Stimulated activated CD8-positive, alpha-beta memory T cell treated with anti-CD3 and anti-CD28 coated beads, Interleukin-7, amount 100 ng/mL, for 24 hours (primary cell): ENCODE measurements around the gene PPP1R9A.

Experiments
- DNase-seq: peaks from one replicate; pipeline ENCODE4 v3.0.0-alpha.2; 2020; ENCODE audit warnings: low read depth

Gene PPP1R9A

GRCh38 chr7:95205665-95206225 is 298.4 kb downstream of the PPP1R9A start:
- no peak for DNase-seq

GRCh38 chr7:95209276-95209675 is 301.9 kb downstream of the PPP1R9A start:
- no peak for DNase-seq

DNA sequence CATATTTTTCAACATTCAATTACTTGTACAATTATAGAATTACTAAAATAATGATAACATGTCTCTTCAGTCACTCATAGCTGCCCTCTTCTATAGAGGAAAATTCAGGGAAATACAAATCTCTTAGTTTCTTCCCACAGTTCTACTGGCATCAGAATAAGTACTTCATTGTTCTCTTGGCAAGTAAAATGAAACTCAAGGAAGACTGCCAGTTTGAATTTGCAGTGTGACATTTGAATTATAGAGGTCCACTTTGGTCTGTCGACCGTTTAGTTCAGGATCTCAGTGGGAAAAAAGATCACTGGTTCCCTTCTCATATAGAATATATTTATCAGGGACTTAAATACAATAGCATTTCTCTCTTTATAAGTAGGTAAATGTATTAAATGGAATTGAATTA is 302.4 kb downstream of the PPP1R9A start:
- DNase-seq, result no peak

DNA sequence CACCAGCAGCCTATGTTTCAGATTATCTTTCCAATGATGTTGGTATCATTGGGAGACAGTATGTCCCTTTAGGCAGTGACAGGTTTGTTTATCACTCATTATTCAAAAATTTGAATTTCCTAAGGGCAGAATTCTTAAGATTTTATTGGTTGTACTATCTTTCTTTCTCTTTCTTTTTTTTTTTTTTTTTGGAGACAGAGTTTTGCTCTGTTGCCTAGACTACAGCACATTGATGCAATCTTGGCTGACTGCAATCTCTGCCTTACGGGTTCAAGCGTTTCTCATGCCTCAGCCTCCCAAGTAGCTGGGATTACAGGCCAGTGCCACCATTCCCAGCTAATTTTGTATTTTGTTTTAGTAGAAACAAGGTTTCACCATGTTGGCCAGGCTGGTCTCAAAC is 305.8 kb downstream of the PPP1R9A start:
- DNase-seq, result no peak

- no peak for DNase-seq
These were observed 306.6 kb downstream of the PPP1R9A start for GRCh38 chr7:95213809-95214492.

DNA sequence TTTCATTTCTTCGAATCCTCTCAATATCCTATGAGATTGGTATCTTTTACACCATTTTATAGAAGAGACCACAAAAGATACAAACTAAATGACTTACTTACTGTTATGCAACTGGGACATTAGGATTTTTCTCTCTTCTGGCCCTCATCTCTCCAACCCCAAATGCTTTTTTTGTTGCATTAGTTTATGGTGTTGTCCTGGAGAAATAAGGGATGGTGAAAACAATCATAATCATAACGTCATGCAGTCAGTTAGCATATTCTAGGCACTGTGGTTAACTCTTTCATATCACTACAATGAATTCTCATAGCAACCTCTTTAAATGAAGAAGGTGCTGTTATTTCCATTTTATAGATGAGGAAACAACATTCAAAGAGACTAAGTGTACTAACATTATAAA is 312.3 kb downstream of the PPP1R9A start:
- DNase-seq, result no peak

DNA sequence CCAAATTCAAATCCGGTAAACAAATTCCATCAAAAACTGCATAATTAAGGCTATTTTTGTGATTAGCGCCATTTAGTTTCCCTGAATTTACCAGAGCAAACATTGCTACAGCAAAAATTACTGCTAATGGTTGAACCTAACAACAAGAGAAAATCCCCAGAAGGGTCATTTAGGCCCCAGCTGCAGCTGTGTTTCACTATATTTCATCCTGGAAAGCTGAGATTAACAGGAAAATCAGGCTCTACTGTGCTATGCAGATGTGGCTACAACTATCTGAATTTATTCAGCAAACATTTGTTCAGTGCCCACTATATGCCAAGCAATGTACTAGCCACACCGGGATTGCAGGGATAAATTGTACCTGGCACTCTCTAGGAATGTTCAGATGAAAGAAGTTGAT is 312.9 kb downstream of the PPP1R9A start:
- DNase-seq, result no peak

DNA sequence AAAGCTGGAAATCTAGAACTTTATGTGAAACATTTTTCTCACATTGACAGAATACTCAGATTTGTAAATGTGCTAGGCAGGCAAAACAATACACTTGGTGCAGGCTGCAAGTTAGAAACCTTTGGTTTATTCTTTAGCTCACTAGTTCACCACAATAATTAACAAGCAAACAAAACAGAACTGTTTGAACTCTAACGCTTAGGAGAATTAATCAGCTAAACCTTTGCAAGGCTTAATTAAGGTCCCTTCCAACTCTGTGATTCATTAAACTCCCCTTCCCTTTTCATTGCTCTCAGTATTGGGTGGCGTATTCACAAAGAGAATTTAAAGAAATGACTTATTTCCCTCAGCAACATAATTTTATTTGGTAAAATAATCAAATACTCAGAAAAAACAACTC is 317.9 kb downstream of the PPP1R9A start:
- no peak for DNase-seq

DNA sequence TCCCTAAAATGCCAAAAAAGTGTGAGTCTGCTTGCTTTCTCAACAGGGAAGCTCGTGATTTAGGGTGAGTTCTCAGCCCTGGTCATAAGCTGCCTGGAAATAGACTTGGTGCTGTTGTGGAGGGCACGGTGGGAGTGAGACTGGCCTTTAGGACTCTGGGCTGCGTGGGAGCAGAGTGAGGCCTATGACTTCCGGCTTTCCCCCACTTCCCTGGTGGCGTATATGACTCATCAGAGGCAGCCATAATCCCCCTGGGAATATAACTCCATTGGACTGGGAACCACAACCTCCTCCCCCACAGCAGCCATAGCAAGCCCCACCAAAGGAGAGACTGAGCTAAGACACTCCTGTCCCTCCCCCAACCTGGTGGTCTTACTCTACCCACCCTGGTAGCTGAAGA is 321.9 kb downstream of the PPP1R9A start:
- no peak for DNase-seq

DNA sequence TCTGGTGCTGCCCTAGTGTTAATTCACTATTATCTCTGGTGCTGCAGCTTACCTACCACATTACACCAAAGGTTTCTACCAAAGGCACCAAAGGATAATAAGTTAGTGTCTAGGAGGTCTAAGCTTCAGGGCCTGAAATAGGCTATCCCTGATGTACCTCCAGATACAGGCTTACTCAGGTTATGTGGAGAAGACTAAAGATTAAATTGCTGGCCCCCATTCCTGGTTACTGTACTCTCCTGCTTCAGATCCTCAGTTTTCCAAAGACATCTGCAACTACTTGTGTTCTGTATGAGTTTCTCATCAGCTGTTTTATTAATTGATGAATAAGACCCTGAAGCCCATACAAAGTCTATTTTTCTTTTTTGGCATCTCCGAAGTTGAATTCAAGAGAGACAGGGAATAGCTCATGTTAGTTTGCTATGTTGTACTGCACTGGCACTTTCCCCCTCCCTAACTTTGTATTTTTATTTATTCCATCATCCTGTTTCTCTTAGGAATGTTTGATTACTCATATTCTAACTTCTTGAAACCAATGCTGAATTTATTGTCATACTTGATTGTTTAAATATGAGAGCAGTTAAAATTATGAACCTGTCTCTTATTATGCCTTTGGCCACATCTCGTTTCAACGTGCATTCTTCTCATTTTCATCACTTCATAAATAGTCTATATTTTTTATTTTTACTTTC is 331.0 kb downstream of the PPP1R9A start:
- no peak for DNase-seq

- DNase-seq, result no peak
These were observed 333.5 kb downstream of the PPP1R9A start for GRCh38 chr7:95240921-95241320.

GRCh38 chr7:95242266-95242665 is 334.9 kb downstream of the PPP1R9A start:
- no peak for DNase-seq

- DNase-seq, result no peak
These were observed 337.2 kb downstream of the PPP1R9A start for GRCh38 chr7:95244616-95245015.

DNA sequence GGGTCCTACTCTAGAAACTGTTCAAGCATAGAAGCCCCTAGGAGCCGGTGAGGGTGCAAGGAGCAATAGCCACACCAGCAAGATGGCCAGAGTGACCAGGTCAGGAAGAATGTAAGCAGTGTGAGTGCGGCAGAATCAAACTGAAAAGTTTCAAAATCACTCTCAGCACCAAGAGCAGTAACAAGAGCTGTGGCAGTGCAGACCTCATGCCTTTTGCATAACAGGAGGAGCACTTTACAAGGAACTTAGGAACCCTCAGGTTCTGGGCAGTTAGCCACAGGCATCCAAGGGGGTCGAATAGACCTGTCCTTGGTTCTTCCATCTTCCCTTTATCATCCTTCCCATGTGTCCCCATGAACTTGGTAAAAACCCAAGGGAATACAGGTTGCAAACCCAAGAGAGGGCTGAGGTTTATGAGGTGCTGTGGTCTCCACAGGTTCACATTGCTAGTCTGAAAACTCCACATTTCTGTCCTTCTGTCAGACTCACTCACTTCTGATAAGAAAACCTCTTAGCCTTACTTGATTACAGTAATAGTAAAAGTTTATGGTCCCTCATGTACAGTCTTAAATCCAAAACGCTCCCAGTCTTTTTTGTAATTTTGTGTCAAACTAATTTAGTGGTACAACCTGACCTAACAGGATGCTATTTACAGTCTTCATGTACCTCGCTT is 338.6 kb downstream of the PPP1R9A start:
- no peak for DNase-seq

- DNase-seq, result no peak
These were observed 339.5 kb downstream of the PPP1R9A start for GRCh38 chr7:95246831-95247370.

DNA sequence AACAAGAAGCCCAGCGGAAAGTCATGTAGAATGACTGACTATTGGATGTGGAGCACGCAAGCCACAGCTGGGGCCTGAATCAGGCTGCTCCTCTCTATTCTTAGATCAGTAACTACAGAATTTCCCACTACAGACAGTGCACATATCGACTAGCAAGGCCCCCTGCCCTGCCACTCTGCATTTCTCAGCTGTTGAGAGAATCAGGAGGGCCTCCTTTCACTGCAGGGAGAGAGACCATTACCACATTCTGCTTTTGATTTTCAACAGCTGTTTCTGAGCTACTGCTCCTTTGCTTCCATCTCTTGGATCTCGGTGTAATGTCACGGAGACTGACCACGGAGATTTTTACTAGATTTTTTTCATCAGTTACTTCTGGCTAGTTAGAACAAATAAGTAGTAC is 343.2 kb downstream of the PPP1R9A start:
- DNase-seq, result no peak

- DNase-seq, result no peak
These were observed 344.6 kb downstream of the PPP1R9A start for GRCh38 chr7:95251966-95252365.

GRCh38 chr7:95253986-95254385 is 346.6 kb downstream of the PPP1R9A start:
- DNase-seq, result no peak

DNA sequence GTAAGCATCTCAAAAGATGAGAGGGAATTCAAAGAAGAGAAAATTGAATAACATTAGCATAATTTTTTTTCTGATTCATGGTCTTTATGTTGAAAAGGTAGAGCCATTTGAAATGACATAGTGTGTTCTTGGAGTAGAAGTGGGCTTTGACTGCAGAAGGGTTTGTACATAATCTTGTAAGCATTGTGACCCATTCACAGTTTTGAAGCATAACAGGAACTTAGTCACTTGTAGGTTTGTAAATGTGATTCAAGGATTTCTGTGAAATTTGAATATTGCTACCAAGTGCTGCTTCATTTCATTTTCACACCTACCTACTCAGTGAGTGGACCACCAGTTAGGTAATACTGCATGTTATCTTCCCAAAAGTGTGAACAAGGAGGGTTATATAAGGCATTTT is 348.3 kb downstream of the PPP1R9A start:
- no peak for DNase-seq

- DNase-seq, result no peak
These were observed 354.6 kb downstream of the PPP1R9A start for GRCh38 chr7:95261895-95262415.

DNA sequence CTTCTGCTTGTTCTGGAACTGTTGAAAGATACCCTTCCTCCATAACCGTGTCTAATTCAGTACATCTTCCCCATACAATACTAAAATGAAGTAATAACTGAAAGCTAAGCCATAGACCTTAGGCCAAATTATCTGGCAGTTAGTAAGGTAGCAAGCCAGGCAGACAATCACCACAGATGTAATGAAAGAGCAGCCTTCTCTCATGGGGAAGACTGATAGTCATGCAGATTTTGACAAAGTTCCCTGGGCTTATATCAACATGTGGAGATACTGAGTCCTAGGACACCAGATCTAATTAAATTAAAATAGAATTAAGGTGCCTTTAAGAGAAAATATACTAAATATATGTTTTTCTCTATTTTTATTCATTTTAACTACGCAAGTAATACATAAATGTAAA is 355.5 kb downstream of the PPP1R9A start:
- DNase-seq, result no peak

DNA sequence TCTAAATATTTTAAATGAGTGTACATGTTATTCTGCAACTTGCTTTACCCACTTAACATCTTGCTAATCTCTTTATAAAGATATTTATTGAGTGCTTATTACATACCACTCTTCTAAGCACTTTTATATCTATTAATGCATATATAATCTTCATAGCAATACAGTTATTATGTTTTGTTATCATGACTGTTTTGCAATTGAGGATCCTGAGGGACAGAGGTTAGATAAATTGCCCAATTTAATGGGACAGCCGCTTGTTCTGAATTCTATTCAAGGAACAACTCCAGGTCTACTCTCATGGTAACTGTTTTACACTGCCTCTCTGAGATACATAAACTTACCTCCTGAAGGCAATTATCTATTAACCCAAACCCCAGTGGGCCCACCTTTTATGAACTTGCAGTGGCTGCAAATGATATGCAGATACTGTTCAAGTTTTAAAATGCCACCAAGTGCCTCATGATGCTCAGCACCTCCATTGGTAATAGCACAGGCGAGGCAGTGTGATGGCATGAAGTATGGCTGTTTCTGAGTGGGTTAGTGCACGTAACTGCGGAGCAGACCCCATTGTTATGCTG is 356.5 kb downstream of the PPP1R9A start:
- DNase-seq, result no peak
